Keratinocyte (primary cell): ENCODE measurements around the gene SCARB1. TPM values are rescaled to one million over a fixed set of nuclear protein-coding genes. Genes with fewer than 3 reads are reported as not detected.

Experiments used
- DNase-seq: peaks from one replicate; pipeline ENCODE4 v3.0.0-alpha.2; 2011; ENCODE audit warnings: low read depth, missing footprints, low spot score
- FAIRE-seq: peaks from 2 replicates; lab custom pipeline; 2011; peaks lifted over from hg19 to GRCh38; lab: Jason Lieb, UNC
- H2AFZ ChIP-seq: 2 replicates; pipeline ENCODE4 v1.6.0; 2012; ENCODE audit warnings: low read length, control low read depth, inconsistent platforms; ENCODE audit not compliant: control insufficient read depth
- H3K27ac ChIP-seq: 2 replicates; pipeline ENCODE4 v1.5.1; 2011; ENCODE audit warnings: low read length; ENCODE audit not compliant: control insufficient read depth, insufficient read depth
- H3K27me3 ChIP-seq: 3 replicates; pipeline ENCODE4 v1.6.0; 2011; ENCODE audit warnings: low read length; ENCODE audit not compliant: control insufficient read depth, insufficient read depth; ENCODE audit errors: extremely low read depth
- H3K36me3 ChIP-seq, 2 experiments: 2 replicates in 1 of 2; 3 replicates in 1 of 2; pipeline ENCODE4 v1.5.1; 2011; ENCODE audit warnings: low read length in 2 of 2, mild to moderate bottlenecking in 1 of 2; ENCODE audit not compliant: control insufficient read depth in 2 of 2, insufficient read depth in 2 of 2; ENCODE audit errors: extremely low read depth in 1 of 2
- H3K4me1 ChIP-seq: 3 replicates; pipeline ENCODE4 v1.5.1; 2011; ENCODE audit warnings: low read length; ENCODE audit not compliant: control insufficient read depth, insufficient read depth; ENCODE audit errors: extremely low read depth
- H3K4me2 ChIP-seq: 3 replicates; pipeline ENCODE4 v1.6.0; 2011; ENCODE audit warnings: low read depth, low read length; ENCODE audit not compliant: control insufficient read depth, insufficient read depth; ENCODE audit errors: extremely low read depth
- H3K4me3 ChIP-seq, 3 experiments: fragments of 200-600 bp in 1 of 3; sonication (generic) in 1 of 3; 2 replicates in 2 of 3; 3 replicates in 1 of 3; pipeline ENCODE4 v1.5.1; 2011 to 2016; ENCODE audit warnings: low read length in 3 of 3, mild to moderate bottlenecking in 3 of 3, control low read depth in 2 of 3, inconsistent platforms in 1 of 3, low read depth in 1 of 3, mixed read lengths in 1 of 3, mixed run types in 1 of 3, moderate library complexity in 1 of 3; ENCODE audit not compliant: control insufficient read depth in 2 of 3, insufficient read depth in 2 of 3; ENCODE audit errors: extremely low read depth in 1 of 3
- H3K79me2 ChIP-seq: 2 replicates; pipeline ENCODE4 v1.6.0; 2012; ENCODE audit warnings: low read length; ENCODE audit not compliant: control insufficient read depth, insufficient read depth
- H3K9ac ChIP-seq: 3 replicates; pipeline ENCODE4 v1.6.0; 2011; ENCODE audit warnings: low read length; ENCODE audit not compliant: control insufficient read depth, insufficient read depth; ENCODE audit errors: extremely low read depth
- H3K9me1 ChIP-seq: 3 replicates; pipeline ENCODE4 v1.6.0; 2011; ENCODE audit warnings: low read length; ENCODE audit not compliant: control insufficient read depth, insufficient read depth; ENCODE audit errors: extremely low read depth
- H3K9me3 ChIP-seq: 2 replicates; pipeline ENCODE4 v1.5.1; 2012; ENCODE audit warnings: low read depth, low read length; ENCODE audit not compliant: control insufficient read depth
- H4K20me1 ChIP-seq: 3 replicates; pipeline ENCODE4 v1.6.0; 2011; ENCODE audit warnings: low read length; ENCODE audit not compliant: control insufficient read depth, insufficient read depth; ENCODE audit errors: extremely low read depth
- CTCF ChIP-seq, 3 experiments: IDR thresholded peaks in 1 of 3; conservative IDR thresholded peaks in 1 of 3; optimal IDR thresholded peaks in 1 of 3; 2 replicates in 2 of 3; 3 replicates in 1 of 3; pipeline versions ENCODE3 to v1.5.1; 2011; ENCODE audit warnings: low read length in 3 of 3, mild to moderate bottlenecking in 3 of 3, moderate library complexity in 2 of 3, control low read depth in 1 of 3, inconsistent platforms in 1 of 3; ENCODE audit not compliant: insufficient read depth in 2 of 3; ENCODE audit errors: extremely low read depth in 1 of 3
- EZH2 ChIP-seq: IDR thresholded peaks from one replicate; pipeline ENCODE4 v1.6.1; 2012; ENCODE audit warnings: inconsistent platforms, mild to moderate bottlenecking, low read length, moderate library complexity
- dilution Hi-C: fragments of 300-500 bp; cut with MboI; formaldehyde crosslinking; loops from one replicate; pipeline ENCODE4 v1.7.0; 2020; ENCODE audit warnings: low sequenced_read_pairs; ENCODE audit not compliant: extremely low pct_ligation_motif_present
- polyA plus RNA-seq, 5 experiments: library from polyadenylated mRNA; depleted of rRNA in 3 of 5; stranded (reverse) in 3 of 5; stranded (forward) in 1 of 5; unstranded in 1 of 5; fragments of >200 nt; gene quantifications; 1 replicate in 1 of 5; 2 replicates in 3 of 5; 3 replicates in 1 of 5; pipeline versions ENCODE4 v1.2.1 to v1.2.3, GENCODE V29; 2011 to 2012; ENCODE audit warnings: missing spikeins in 2 of 5, low read depth in 1 of 5, low replicate concordance in 1 of 5

SCARB1 gene
- polyA plus RNA-seq, 1 donor (not counting 4 experiments of a cell fraction or from before 2014, with no cell fraction given), result 40.9 TPM

GRCh38 chr12:124851342-124851741 lies 12.3 kb downstream of the SCARB1 start:
- dilution Hi-C loops, result no loop called here
- no peak overlapping the region for H2AFZ ChIP-seq
- no peak for TF ChIP-seq EZH2
- TF ChIP-seq CTCF (optimal IDR thresholded peaks at IDR 0.05 in 1 of 3, IDR thresholded peaks at IDR 0.05 in 1 of 3, conservative IDR thresholded peaks at IDR 0.05 in 1 of 3; ENCODE audit: extremely low read depth in 1 of 3, insufficient read depth in 2 of 3, low read length in 3 of 3), result no peak
- FAIRE-seq, result no peak
- H4K20me1 ChIP-seq, result peaks cover 6% of the 10 kb centered on the region
- no peak overlapping the region for H3K4me3 ChIP-seq
- H3K4me1 ChIP-seq, result no peaks in the 10 kb centered on the region
- no peaks in the 10 kb centered on the region for H3K27me3 ChIP-seq
- H3K9me3 ChIP-seq, result no peaks in the 10 kb centered on the region
- no peak overlapping the region for H3K27ac ChIP-seq
- H3K79me2 ChIP-seq, result peaks cover 50% of the 10 kb centered on the region
- H3K9me1 ChIP-seq, result no peaks in the 10 kb centered on the region
- H3K4me2 ChIP-seq, result no peak overlapping the region
- no peak for DNase-seq
- no peak overlapping the region for H3K9ac ChIP-seq
- H3K36me3 ChIP-seq, result peaks cover 19 to 21% of the 10 kb centered on the region in 2 experiments

DNA sequence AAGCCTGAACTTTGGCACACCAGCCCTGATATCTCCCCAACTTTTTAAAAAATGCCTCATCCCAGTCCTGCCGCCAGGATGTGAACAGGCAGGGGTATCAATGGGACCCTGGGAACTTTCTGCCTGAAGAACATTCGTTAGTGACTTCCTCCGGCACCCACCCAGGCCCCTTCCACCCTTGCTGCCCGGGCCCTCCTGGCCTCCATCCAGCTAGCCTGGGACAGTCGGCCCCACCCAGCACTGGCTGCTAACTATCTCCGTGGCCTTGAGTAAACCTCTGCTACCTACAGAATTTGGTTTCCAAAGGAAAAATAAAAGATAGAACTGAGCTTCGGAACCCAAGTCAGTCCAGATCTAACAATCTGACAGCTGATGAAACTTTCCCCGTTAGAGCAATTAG lies 14.3 kb downstream of the SCARB1 start:
- Histone ChIP-seq H3K4me1 (no peaks in the 10 kb centered on the region), H3K9ac (no peak overlapping the region), H3K27ac (no peak overlapping the region), H2AFZ (no peak overlapping the region), H3K79me2 (peaks cover 37% of the 10 kb centered on the region), H3K9me1 (no peaks in the 10 kb centered on the region), H3K4me3 (no peak overlapping the region), H3K4me2 (no peak overlapping the region), H3K9me3 (no peaks in the 10 kb centered on the region), H3K36me3 (peaks cover 15 to 17% of the 10 kb centered on the region in 2 experiments), H3K27me3 (no peaks in the 10 kb centered on the region), H4K20me1 (peaks cover 3% of the 10 kb centered on the region)
- FAIRE-seq (no peak), DNase-seq (no peak)
- dilution Hi-C loops, result no loop called here
- TF ChIP-seq EZH2, result no peak
- no peak for TF ChIP-seq CTCF (optimal IDR thresholded peaks at IDR 0.05 in 1 of 3, IDR thresholded peaks at IDR 0.05 in 1 of 3, conservative IDR thresholded peaks at IDR 0.05 in 1 of 3; ENCODE audit: extremely low read depth in 1 of 3, insufficient read depth in 2 of 3, low read length in 3 of 3)
